Gastrocnemius medialis (tissue), 4 donors: ENCODE results near the gene SLC4A9. TPM values are rescaled to one million over a fixed set of nuclear protein-coding genes. Genes with fewer than 3 reads are reported as not detected.
A peak's percentile ranks its signal among the peaks of the same experiment; 100 is the strongest.

ENCODE experiments used
- ATAC-seq, 2 donors: fragments of 150-250 bp; one replicate each; pipeline ENCODE4 v1.9.1; 2016
- DNase-seq, 2 donors: peaks; one replicate each; pipeline ENCODE4 v3.0.0-alpha.2; 2019
- H3K27ac ChIP-seq, 4 donors: fragments of 200-600 bp; sonication (generic); 1 replicate in 1 of 4; 2 replicates in 3 of 4; pipeline ENCODE4 v1.5.1; 2016 to 2018; ENCODE audit warnings: mild to moderate bottlenecking in 2 of 4, moderate library complexity in 1 of 4
- H3K27me3 ChIP-seq, 3 donors: fragments of 200-600 bp; sonication (generic) in 2 of 3; 1 replicate in 1 of 3; 2 replicates in 2 of 3; pipeline versions ENCODE4 v1.5.1 to v1.6.0; 2016 to 2019; ENCODE audit warnings: mild to moderate bottlenecking in 1 of 3, moderate library complexity in 1 of 3
- H3K36me3 ChIP-seq, 2 donors: fragments of 200-600 bp; sonication (generic) in 1 of 2; one replicate each; pipeline ENCODE4 v1.5.1; 2017 to 2018
- H3K4me1 ChIP-seq, 2 donors: fragments of 200-600 bp; sonication (generic) in 1 of 2; one replicate each; pipeline ENCODE4 v1.5.1; 2016 to 2017; ENCODE audit warnings: mild to moderate bottlenecking in 2 of 2
- H3K4me3 ChIP-seq, 4 donors: fragments of 200-600 bp; sonication (generic) in 3 of 4; 1 replicate in 1 of 4; 2 replicates in 3 of 4; pipeline ENCODE4 v1.5.1; 2016 to 2019; ENCODE audit warnings: mild to moderate bottlenecking in 2 of 4
- H3K9me3 ChIP-seq, 3 donors: fragments of 200-600 bp; sonication (generic) in 2 of 3; 1 replicate in 1 of 3; 2 replicates in 2 of 3; pipeline ENCODE4 v1.5.1; 2016 to 2019
- CTCF ChIP-seq, 5 experiments: fragments of 450-650 bp in 3 of 5; fragments of 200-600 bp in 2 of 5; sonication (generic) in 2 of 5; IDR thresholded peaks in 4 of 5; conservative IDR thresholded peaks in 1 of 5; 1 replicate in 4 of 5; 2 replicates in 1 of 5; pipeline ENCODE4 v1.5.1; 2016 to 2019; ENCODE audit warnings: antibody characterized with exemption in 5 of 5, mild to moderate bottlenecking in 3 of 5, moderate library complexity in 3 of 5
- POLR2A ChIP-seq, 2 donors: fragments of 450-650 bp; IDR thresholded peaks; one replicate each; pipeline ENCODE4 v1.6.1; 2017; ENCODE audit warnings: antibody characterized with exemption in 2 of 2, mild to moderate bottlenecking in 2 of 2, moderate library complexity in 2 of 2
- in situ Hi-C, 4 donors: fragments of 200-750 bp; cut with MboI; loops; one replicate each; pipeline versions ENCODE4 v1.15.0 to v1.8.0; 2017; ENCODE audit warnings: low sequenced_read_pairs in 4 of 4
- intact Hi-C: fragments of 100-400 bp; cut with DNase I; formaldehyde crosslinking; loops from one replicate; pipeline ENCODE4 v1.15.1; 2023; ENCODE audit warnings: low total_unique reads
- total RNA-seq, 4 donors: library from RNA; depleted of rRNA; stranded (reverse); fragments of >200 nt; gene quantifications; one replicate each; pipeline versions ENCODE4 v1.1.0 to v1.2.3, GENCODE V29; 2016

SLC4A9 gene
- total RNA-seq, 4 donors from 2014 or later, result not detected

GRCh38 chr5:140336388-140336787, 23.6 kb upstream of the SLC4A9 start:
- Histone ChIP-seq H3K36me3 (peaks cover 0 to 34% of the 10 kb centered on the region in 2 donors), H3K27ac (peak overlapping the region; percentile 91 to 97 (median 94)), H3K4me3 (no peak overlapping the region), H3K27me3 (no peaks in the 10 kb centered on the region), H3K9me3 (no peaks in the 10 kb centered on the region), H3K4me1 (peaks cover 53 to 78% of the 10 kb centered on the region in 2 donors)
- ATAC-seq (peak; percentile 41 to 51), DNase-seq (peak; percentile 21 to 62)
- intact Hi-C loops (no loop called here), in situ Hi-C loops (loop anchor here in 1 of 4 donors (5.0 kb wide), 1 partner anchor 34 kb away; the partner anchor contains the start of gene PFDN1)
- TF ChIP-seq POLR2A (IDR thresholded peaks at IDR 0.05) (no peak), CTCF (IDR thresholded peaks at IDR 0.05 in 4 of 5, conservative IDR thresholded peaks at IDR 0.05 in 1 of 5) (no peak)

GRCh38 chr5:140337880-140338279, 22.1 kb upstream of the SLC4A9 start:
- Histone ChIP-seq H3K4me3 (no peak overlapping the region), H3K36me3 (peaks cover 0 to 27% of the 10 kb centered on the region in 2 donors), H3K27me3 (no peaks in the 10 kb centered on the region), H3K9me3 (no peaks in the 10 kb centered on the region), H3K4me1 (peaks cover 65 to 91% of the 10 kb centered on the region in 2 donors), H3K27ac (peak overlapping the region; percentile 91 to 97 (median 94))
- DNase-seq (no peak), ATAC-seq (no peak)
- TF ChIP-seq POLR2A (IDR thresholded peaks at IDR 0.05), result no peak
- no peak for TF ChIP-seq CTCF (IDR thresholded peaks at IDR 0.05 in 4 of 5, conservative IDR thresholded peaks at IDR 0.05 in 1 of 5)
- in situ Hi-C loops (loop anchor here in 1 of 4 donors (5.0 kb wide), 1 partner anchor 36 kb away; the partner anchor contains the start of gene PFDN1), intact Hi-C loops (no loop called here)

- Histone ChIP-seq H3K4me3 (no peak overlapping the region), H3K36me3 (peaks cover 0 to 23% of the 10 kb centered on the region in 2 donors), H3K4me1 (peaks cover 70 to 91% of the 10 kb centered on the region in 2 donors), H3K27me3 (no peaks in the 10 kb centered on the region), H3K27ac (peak overlapping the region; percentile 91 to 97 (median 94)), H3K9me3 (no peaks in the 10 kb centered on the region)
- TF ChIP-seq POLR2A (IDR thresholded peaks at IDR 0.05), result no peak
- TF ChIP-seq CTCF (IDR thresholded peaks at IDR 0.05 in 4 of 5, conservative IDR thresholded peaks at IDR 0.05 in 1 of 5), result no peak
- intact Hi-C loops (no loop called here), in situ Hi-C loops (loop anchor here in 1 of 4 donors (5.0 kb wide), 1 partner anchor 36 kb away; the partner anchor contains the start of gene PFDN1)
- DNase-seq (no peak), ATAC-seq (peak; percentile 42 to 60)
These were observed 21.7 kb upstream of the SLC4A9 start for GRCh38 chr5:140338336-140338735.

- ATAC-seq (no peak), DNase-seq (no peak)
- no peaks in the 10 kb centered on the region for H3K9me3 ChIP-seq
- no peak overlapping the region for H3K4me3 ChIP-seq
- in situ Hi-C loops (loop anchor here in 1 of 4 donors (5.0 kb wide), 1 partner anchor 37 kb away; the partner anchor contains the start of gene PFDN1), intact Hi-C loops (no loop called here)
- peaks cover 73 to 92% of the 10 kb centered on the region in 2 donors for H3K4me1 ChIP-seq
- H3K27me3 ChIP-seq, result no peaks in the 10 kb centered on the region
- TF ChIP-seq CTCF (IDR thresholded peaks at IDR 0.05 in 4 of 5, conservative IDR thresholded peaks at IDR 0.05 in 1 of 5) (no peak), POLR2A (IDR thresholded peaks at IDR 0.05) (no peak)
- H3K27ac ChIP-seq, result peak overlapping the region; percentile 91 to 97 (median 94)
- peaks cover 0 to 17% of the 10 kb centered on the region in 2 donors for H3K36me3 ChIP-seq
These were observed 21.1 kb upstream of the SLC4A9 start for GRCh38 chr5:140338908-140339307.
